RWPE1 (cell line): ENCODE measurements around the gene DICER1.

Experiments used
- CTCF ChIA-PET: fragments of 350-600 bp; sonication (Branson Sonifier 250); formaldehyde crosslinking; extraction: SDS; loops from one replicate; lab custom pipeline; 2021; lab: Yijun Ruan, JAX
- POLR2A ChIA-PET: fragments of 400-600 bp; formaldehyde crosslinking; extraction: SDS; loops from one replicate; lab custom pipeline; 2020; ENCODE audit warnings: antibody characterized with exemption; ENCODE audit not compliant: low non-redundant PET; lab: Yijun Ruan, JAX
- DNase-seq: peaks from one replicate; pipeline ENCODE4 v3.0.0; 2012; ENCODE audit warnings: low spot score
- H3K27ac ChIP-seq: fragments of 450-650 bp; 2 replicates; pipeline ENCODE4 v1.5.1; 2017
- TF ChIP-seq, protein P1 (sequence below): fragments of 450-650 bp; conservative IDR thresholded peaks from 2 replicates; pipeline ENCODE4 v1.5.1; 2017; ENCODE audit warnings: low read depth, mild to moderate bottlenecking

DICER1 gene

GRCh38 chr14:95153866-95154265 lies 3.5 kb downstream of the DICER1 start:
- TF ChIP-seq, protein P1, sequence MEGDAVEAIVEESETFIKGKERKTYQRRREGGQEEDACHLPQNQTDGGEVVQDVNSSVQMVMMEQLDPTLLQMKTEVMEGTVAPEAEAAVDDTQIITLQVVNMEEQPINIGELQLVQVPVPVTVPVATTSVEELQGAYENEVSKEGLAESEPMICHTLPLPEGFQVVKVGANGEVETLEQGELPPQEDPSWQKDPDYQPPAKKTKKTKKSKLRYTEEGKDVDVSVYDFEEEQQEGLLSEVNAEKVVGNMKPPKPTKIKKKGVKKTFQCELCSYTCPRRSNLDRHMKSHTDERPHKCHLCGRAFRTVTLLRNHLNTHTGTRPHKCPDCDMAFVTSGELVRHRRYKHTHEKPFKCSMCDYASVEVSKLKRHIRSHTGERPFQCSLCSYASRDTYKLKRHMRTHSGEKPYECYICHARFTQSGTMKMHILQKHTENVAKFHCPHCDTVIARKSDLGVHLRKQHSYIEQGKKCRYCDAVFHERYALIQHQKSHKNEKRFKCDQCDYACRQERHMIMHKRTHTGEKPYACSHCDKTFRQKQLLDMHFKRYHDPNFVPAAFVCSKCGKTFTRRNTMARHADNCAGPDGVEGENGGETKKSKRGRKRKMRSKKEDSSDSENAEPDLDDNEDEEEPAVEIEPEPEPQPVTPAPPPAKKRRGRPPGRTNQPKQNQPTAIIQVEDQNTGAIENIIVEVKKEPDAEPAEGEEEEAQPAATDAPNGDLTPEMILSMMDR = no peak
- H3K27ac ChIP-seq = no peak overlapping the region
- DNase-seq = no peak
- ChIA-PET CTCF (no interaction called here), POLR2A (no interaction called here)

- no peak for DNase-seq
- ChIA-PET POLR2A (no interaction called here), CTCF (no interaction called here)
- TF ChIP-seq, protein P1 = no peak
- no peak overlapping the region for H3K27ac ChIP-seq
Observed at GRCh38 chr14:95151561-95151960, 5.8 kb downstream of the DICER1 start.

DNA sequence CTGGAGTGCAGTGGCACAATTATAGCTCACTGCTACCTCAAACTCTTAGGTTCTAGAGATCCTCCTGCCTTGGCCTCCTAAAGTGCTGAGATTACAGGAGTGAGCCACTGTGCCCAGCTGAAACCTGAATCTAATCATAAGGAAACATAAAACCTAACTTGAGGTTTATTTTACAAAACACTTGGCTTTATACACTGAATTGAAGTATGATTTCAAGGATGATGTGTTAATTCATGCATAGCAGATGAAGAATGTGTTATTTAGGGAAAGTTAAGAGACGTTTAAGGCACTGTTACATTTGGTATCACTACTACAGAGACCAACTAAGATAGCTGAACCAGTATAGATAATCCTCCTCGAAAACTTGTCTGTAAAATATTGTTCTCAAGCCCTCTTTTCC lies 6.4 kb downstream of the DICER1 start:
- ChIA-PET POLR2A (no interaction called here), CTCF (no interaction called here)
- no peak for DNase-seq
- no peak overlapping the region for H3K27ac ChIP-seq
- TF ChIP-seq, protein P1 = no peak

GRCh38 chr14:95149441-95149840 lies 7.9 kb downstream of the DICER1 start:
- ChIA-PET POLR2A (no interaction called here), CTCF (no interaction called here)
- no peak overlapping the region for H3K27ac ChIP-seq
- TF ChIP-seq, protein P1 = no peak
- DNase-seq = no peak

GRCh38 chr14:95147597-95147996 lies 9.7 kb downstream of the DICER1 start:
- ChIA-PET POLR2A (no interaction called here), CTCF (interaction anchor here (0.6 kb wide), 1 partner anchor 48 kb away, joined by 4 read pairs; no protein-coding TSS in a partner anchor)
- no peak overlapping the region for H3K27ac ChIP-seq
- DNase-seq = no peak
- TF ChIP-seq, protein P1 = no peak

- TF ChIP-seq, protein P1 = no peak
- no peak overlapping the region for H3K27ac ChIP-seq
- ChIA-PET CTCF (no interaction called here), POLR2A (no interaction called here)
- DNase-seq = no peak
Observed at GRCh38 chr14:95146079-95146771, 11.1 kb downstream of the DICER1 start.
